ENCODE results near the gene CCDC69.

CCDC69 gene

GRCh38 chr5:151164687-151165392, 59.1 kb downstream of the CCDC69 start:
- peak; percentile 86 for DNase-seq (ENCODE audit: low spot score)

- DNase-seq (ENCODE audit: low spot score): no peak
Observed at GRCh38 chr5:151162776-151163175, 61.1 kb downstream of the CCDC69 start.

GRCh38 chr5:151159649-151160373, 64.1 kb downstream of the CCDC69 start:
- DNase-seq (ENCODE audit: low spot score): no peak

- DNase-seq (ENCODE audit: low spot score): no peak
Observed at GRCh38 chr5:151158287-151158661, 65.6 kb downstream of the CCDC69 start.

GRCh38 chr5:151157426-151158286, 66.2 kb downstream of the CCDC69 start, which contains the start of gene ANXA6:
ANXA6 (minus strand) TSS chr5:151157779; CDS start chr5:151147901, 9,878 bp downstream.
- DNase-seq (ENCODE audit: low spot score): peak; percentile 69

GRCh38 chr5:151156507-151157420, 67.1 kb downstream of the CCDC69 start:
- DNase-seq (ENCODE audit: low spot score): peak; percentile 57

GRCh38 chr5:151155775-151156506, 68.0 kb downstream of the CCDC69 start:
- DNase-seq (ENCODE audit: low spot score): no peak

GRCh38 chr5:151154931-151155774, 68.7 kb downstream of the CCDC69 start:
- peak; percentile 74 for DNase-seq (ENCODE audit: low spot score)

GRCh38 chr5:151153766-151154272, 70.1 kb downstream of the CCDC69 start:
- peak; percentile 81 for DNase-seq (ENCODE audit: low spot score)

GRCh38 chr5:151153300-151153699, 70.6 kb downstream of the CCDC69 start:
- peak; percentile 48 for DNase-seq (ENCODE audit: low spot score)

GRCh38 chr5:151151793-151152192, 72.1 kb downstream of the CCDC69 start:
- peak; percentile 91 for DNase-seq (ENCODE audit: low spot score)

GRCh38 chr5:151151263-151151660, 72.6 kb downstream of the CCDC69 start:
- DNase-seq (ENCODE audit: low spot score): no peak

- peak; percentile 87 for DNase-seq (ENCODE audit: low spot score)
Observed at GRCh38 chr5:151150471-151151262, 73.2 kb downstream of the CCDC69 start.

- no peak for DNase-seq (ENCODE audit: low spot score)
Observed at GRCh38 chr5:151148583-151148982, 75.3 kb downstream of the CCDC69 start.

GRCh38 chr5:151147033-151147432, 76.9 kb downstream of the CCDC69 start:
- no peak for DNase-seq (ENCODE audit: low spot score)

- no peak for DNase-seq (ENCODE audit: low spot score)
Observed at GRCh38 chr5:151146061-151146460, 77.8 kb downstream of the CCDC69 start.

GRCh38 chr5:151144922-151145321, 79.0 kb downstream of the CCDC69 start:
- no peak for DNase-seq (ENCODE audit: low spot score)

GRCh38 chr5:151144275-151144674, 79.6 kb downstream of the CCDC69 start:
- no peak for DNase-seq (ENCODE audit: low spot score)

GRCh38 chr5:151143645-151144044, 80.2 kb downstream of the CCDC69 start:
- DNase-seq (ENCODE audit: low spot score): no peak

Data from activated CD4-positive, alpha-beta T cell treated with anti-CD3 and anti-CD28 coated beads, Interleukin-2, Interleukin-4, amounts not matched to agents 100 ng/mL and 50 ng/mL, durations not matched to agents 16 hours and 8 hours (primary cell).